ENCODE results near the gene BTN3A1.

DNA sequence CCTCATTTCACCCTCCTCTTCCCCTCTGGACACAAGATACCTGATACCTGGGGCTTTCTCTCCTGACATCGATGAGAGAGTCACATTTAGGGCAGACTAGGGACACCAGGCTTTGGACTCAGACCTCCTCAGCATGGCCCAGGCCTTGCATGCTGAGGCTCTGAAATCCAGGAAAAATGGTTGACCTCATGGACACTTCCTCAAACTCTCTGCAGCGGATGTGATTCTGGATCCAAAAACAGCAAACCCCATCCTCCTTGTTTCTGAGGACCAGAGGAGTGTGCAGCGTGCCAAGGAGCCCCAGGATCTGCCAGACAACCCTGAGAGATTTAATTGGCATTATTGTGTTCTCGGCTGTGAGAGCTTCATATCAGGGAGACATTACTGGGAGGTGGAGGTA lies 10.9 kb downstream of the BTN3A1 start:
- no peak for TF ChIP-seq SIN3A (IDR thresholded peaks at IDR 0.05; ENCODE audit: borderline replicate concordance, insufficient read depth, low read length)
- no peak for TF ChIP-seq POLR2AphosphoS5 (IDR thresholded peaks at IDR 0.05; ENCODE audit: low read depth, low read length)
- TF ChIP-seq TAF1 (IDR thresholded peaks at IDR 0.05; ENCODE audit: borderline replicate concordance, insufficient read depth, low read length): no peak
- TF ChIP-seq, protein P1, sequence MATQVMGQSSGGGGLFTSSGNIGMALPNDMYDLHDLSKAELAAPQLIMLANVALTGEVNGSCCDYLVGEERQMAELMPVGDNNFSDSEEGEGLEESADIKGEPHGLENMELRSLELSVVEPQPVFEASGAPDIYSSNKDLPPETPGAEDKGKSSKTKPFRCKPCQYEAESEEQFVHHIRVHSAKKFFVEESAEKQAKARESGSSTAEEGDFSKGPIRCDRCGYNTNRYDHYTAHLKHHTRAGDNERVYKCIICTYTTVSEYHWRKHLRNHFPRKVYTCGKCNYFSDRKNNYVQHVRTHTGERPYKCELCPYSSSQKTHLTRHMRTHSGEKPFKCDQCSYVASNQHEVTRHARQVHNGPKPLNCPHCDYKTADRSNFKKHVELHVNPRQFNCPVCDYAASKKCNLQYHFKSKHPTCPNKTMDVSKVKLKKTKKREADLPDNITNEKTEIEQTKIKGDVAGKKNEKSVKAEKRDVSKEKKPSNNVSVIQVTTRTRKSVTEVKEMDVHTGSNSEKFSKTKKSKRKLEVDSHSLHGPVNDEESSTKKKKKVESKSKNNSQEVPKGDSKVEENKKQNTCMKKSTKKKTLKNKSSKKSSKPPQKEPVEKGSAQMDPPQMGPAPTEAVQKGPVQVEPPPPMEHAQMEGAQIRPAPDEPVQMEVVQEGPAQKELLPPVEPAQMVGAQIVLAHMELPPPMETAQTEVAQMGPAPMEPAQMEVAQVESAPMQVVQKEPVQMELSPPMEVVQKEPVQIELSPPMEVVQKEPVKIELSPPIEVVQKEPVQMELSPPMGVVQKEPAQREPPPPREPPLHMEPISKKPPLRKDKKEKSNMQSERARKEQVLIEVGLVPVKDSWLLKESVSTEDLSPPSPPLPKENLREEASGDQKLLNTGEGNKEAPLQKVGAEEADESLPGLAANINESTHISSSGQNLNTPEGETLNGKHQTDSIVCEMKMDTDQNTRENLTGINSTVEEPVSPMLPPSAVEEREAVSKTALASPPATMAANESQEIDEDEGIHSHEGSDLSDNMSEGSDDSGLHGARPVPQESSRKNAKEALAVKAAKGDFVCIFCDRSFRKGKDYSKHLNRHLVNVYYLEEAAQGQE (IDR thresholded peaks at IDR 0.05; ENCODE audit: insufficient read depth in 1 of 2, low read depth in 2 of 2, low read length in 2 of 2): no peak
- TF ChIP-seq FOXP2 (optimal IDR thresholded peaks at IDR 0.05; ENCODE audit: borderline replicate concordance, extremely low read depth, extremely low read length, insufficient read depth): no peak

Measured in PFSK-1 (cell line).